H9 (cell line): ENCODE results near the gene KCND2. TPM values are rescaled to one million over a fixed set of nuclear protein-coding genes. Genes with fewer than 3 reads are reported as not detected.

ENCODE experiments used
- DNase-seq: peaks from one replicate; pipeline ENCODE4 v3.0.0-alpha.2; 2017
- H2AFZ ChIP-seq: one replicate; pipeline ENCODE4 v1.6.1; 2013; ENCODE audit warnings: mild to moderate bottlenecking, low read length, control low read depth, moderate library complexity
- H2AK5ac ChIP-seq: 2 replicates; pipeline ENCODE4 v1.6.1; 2013; ENCODE audit warnings: low read length, control low read depth, mixed read lengths; ENCODE audit not compliant: insufficient read length
- H2BK120ac ChIP-seq: one replicate; pipeline ENCODE4 v1.6.1; 2013; ENCODE audit warnings: low read depth, mild to moderate bottlenecking, low read length, control low read depth, inconsistent platforms; ENCODE audit not compliant: poor library complexity, severe bottlenecking
- H2BK12ac ChIP-seq: 2 replicates; pipeline ENCODE4 v1.6.1; 2013; ENCODE audit warnings: low read length, control low read depth, mixed read lengths, low read depth; ENCODE audit not compliant: insufficient read length
- H2BK15ac ChIP-seq: 2 replicates; pipeline ENCODE4 v1.6.1; 2013; ENCODE audit warnings: low read depth, low read length, control low read depth
- H2BK20ac ChIP-seq: one replicate; pipeline ENCODE4 v1.6.1; 2013; ENCODE audit warnings: low read depth, mild to moderate bottlenecking, low read length, control low read depth, inconsistent platforms; ENCODE audit not compliant: poor library complexity, severe bottlenecking
- H2BK5ac ChIP-seq: 2 replicates; pipeline ENCODE4 v1.6.1; 2013; ENCODE audit warnings: low read length, control low read depth, mixed read lengths; ENCODE audit not compliant: insufficient read length
- H3K14ac ChIP-seq: 2 replicates; pipeline ENCODE4 v1.6.1; 2013; ENCODE audit warnings: low read length, control low read depth; ENCODE audit not compliant: insufficient read depth
- H3K18ac ChIP-seq: 2 replicates; pipeline ENCODE4 v1.6.1; 2013; ENCODE audit warnings: low read depth, mild to moderate bottlenecking, mixed read lengths, low read length, control low read depth; ENCODE audit not compliant: insufficient read length
- H3K23ac ChIP-seq: 2 replicates; pipeline ENCODE4 v1.6.1; 2013; ENCODE audit warnings: low read length, control low read depth, mixed read lengths, low read depth; ENCODE audit not compliant: insufficient read length
- H3K23me2 ChIP-seq: 2 replicates; pipeline ENCODE4 v1.6.1; 2013; ENCODE audit warnings: low read depth, mild to moderate bottlenecking, mixed read lengths, low read length, control low read depth; ENCODE audit not compliant: insufficient read length, poor library complexity, severe bottlenecking
- H3K27ac ChIP-seq: 2 replicates; pipeline ENCODE4 v1.5.1; 2013; ENCODE audit warnings: low read length, control low read depth, mixed read lengths, low read depth; ENCODE audit not compliant: insufficient read length
- H3K27me3 ChIP-seq: 2 replicates; pipeline ENCODE4 v1.6.1; 2013; ENCODE audit warnings: low read length, control low read depth, inconsistent platforms; ENCODE audit not compliant: insufficient read depth
- H3K4ac ChIP-seq: 2 replicates; pipeline ENCODE4 v1.6.1; 2013; ENCODE audit warnings: low read depth, mild to moderate bottlenecking, control low read depth, inconsistent platforms, low read length, moderate library complexity
- H3K4me1 ChIP-seq: 2 replicates; pipeline ENCODE4 v1.6.1; 2013; ENCODE audit warnings: low read length, control low read depth, inconsistent platforms; ENCODE audit not compliant: insufficient read depth
- H3K4me2 ChIP-seq: 2 replicates; pipeline ENCODE4 v1.6.1; 2013; ENCODE audit warnings: low read length, control low read depth, mixed read lengths; ENCODE audit not compliant: insufficient read length, insufficient read depth
- H3K56ac ChIP-seq: 2 replicates; pipeline ENCODE4 v1.6.1; 2013; ENCODE audit warnings: low read depth, mild to moderate bottlenecking, mixed read lengths, low read length, control low read depth; ENCODE audit not compliant: insufficient read length
- H3K79me1 ChIP-seq: 2 replicates; pipeline ENCODE4 v1.6.1; 2013; ENCODE audit warnings: low read depth, mild to moderate bottlenecking, moderate library complexity, low read length, control low read depth, inconsistent platforms; ENCODE audit not compliant: insufficient read depth, poor library complexity, severe bottlenecking
- H3K79me2 ChIP-seq: 2 replicates; pipeline ENCODE4 v1.6.1; 2013; ENCODE audit warnings: low read length, control low read depth, inconsistent platforms; ENCODE audit not compliant: insufficient read depth
- H3K9ac ChIP-seq: 2 replicates; pipeline ENCODE4 v1.6.1; 2013; ENCODE audit warnings: low read length, control low read depth, mixed read lengths; ENCODE audit not compliant: insufficient read length; ENCODE audit errors: extremely low read depth
- H3K9me3 ChIP-seq: one replicate; pipeline ENCODE4 v1.6.1; 2013; ENCODE audit warnings: low read depth, low read length, inconsistent platforms; ENCODE audit not compliant: control insufficient read depth
- H3T11ph ChIP-seq: one replicate; pipeline ENCODE4 v1.6.1; 2013; ENCODE audit warnings: mild to moderate bottlenecking, low read length, control low read depth, inconsistent platforms
- H4K20me1 ChIP-seq: one replicate; pipeline ENCODE4 v1.6.1; 2013; ENCODE audit not compliant: control insufficient read depth, insufficient read length, insufficient read depth
- H4K5ac ChIP-seq: 2 replicates; pipeline ENCODE4 v1.6.1; 2013; ENCODE audit warnings: low read depth, mild to moderate bottlenecking, mixed read lengths, low read length, control low read depth; ENCODE audit not compliant: insufficient read length
- H4K8ac ChIP-seq: replicated peaks from 2 replicates; pipeline ENCODE4 v1.6.1; 2013; ENCODE audit warnings: low read length, control low read depth, mixed read lengths, low read depth; ENCODE audit not compliant: insufficient read length
- H4K91ac ChIP-seq: 2 replicates; pipeline ENCODE4 v1.6.1; 2013; ENCODE audit warnings: low read depth, mild to moderate bottlenecking, moderate library complexity, mixed read lengths, low read length, control low read depth; ENCODE audit not compliant: insufficient read length
- H3K27ac Mint-ChIP-seq, 3 experiments: 2 replicates in 2 of 3; 3 replicates in 1 of 3; pipeline ENCODE4 v1.8.0; 2020 to 2021; ENCODE audit warnings: mixed read lengths in 3 of 3, mild to moderate bottlenecking in 1 of 3, moderate library complexity in 1 of 3
- H3K27me3 Mint-ChIP-seq: 2 replicates; pipeline ENCODE4 v1.8.0; 2021; ENCODE audit warnings: low read depth, mild to moderate bottlenecking, moderate library complexity, mixed read lengths
- H3K36me3 Mint-ChIP-seq, 3 experiments: 2 replicates in 2 of 3; 3 replicates in 1 of 3; pipeline ENCODE4 v1.8.0; 2020 to 2021; ENCODE audit warnings: low read depth in 3 of 3, mixed read lengths in 3 of 3; ENCODE audit not compliant: insufficient read depth in 1 of 3
- H3K4me1 Mint-ChIP-seq, 2 experiments: 2 replicates each; pipeline ENCODE4 v1.8.0; 2020; ENCODE audit warnings: mixed read lengths in 2 of 2
- H3K4me3 Mint-ChIP-seq, 2 experiments: 2 replicates in 1 of 2; 3 replicates in 1 of 2; pipeline ENCODE4 v1.8.0; 2020 to 2021; ENCODE audit warnings: mild to moderate bottlenecking in 2 of 2, mixed read lengths in 2 of 2, moderate library complexity in 1 of 2
- H3K9me3 Mint-ChIP-seq, 2 experiments: 2 replicates in 1 of 2; 3 replicates in 1 of 2; pipeline ENCODE4 v1.8.0; 2020; ENCODE audit warnings: mild to moderate bottlenecking in 2 of 2, mixed read lengths in 2 of 2, moderate library complexity in 1 of 2
- WGBS: extraction: QIAGEN DNeasy Blood & Tissue Kit; methylation state at CpG from one replicate; pipeline ENCODE4 v1.1.7; 2013; ENCODE audit warnings: missing lambda C conversion rate, low lambda C conversion rate, mixed read lengths; ENCODE audit not compliant: insufficient read length; ENCODE audit errors: extremely low coverage; 5-methylcytosine and 5-hydroxymethylcytosine counted together
- total RNA-seq: library from RNA; stranded (reverse); gene quantifications from 2 replicates; pipeline ENCODE4 v1.2.1, GENCODE V29; 2021
- TF ChIP-seq, protein P1 (sequence below): fragments of 200-600 bp; sonication (generic); conservative IDR thresholded peaks from 3 replicates; pipeline ENCODE4 v1.8.0; 2021; ENCODE audit warnings: antibody characterized with exemption, mild to moderate bottlenecking

The KCND2 gene
- total RNA-seq, 1 experiment from 2014 or later = 6.4 TPM

DNA sequence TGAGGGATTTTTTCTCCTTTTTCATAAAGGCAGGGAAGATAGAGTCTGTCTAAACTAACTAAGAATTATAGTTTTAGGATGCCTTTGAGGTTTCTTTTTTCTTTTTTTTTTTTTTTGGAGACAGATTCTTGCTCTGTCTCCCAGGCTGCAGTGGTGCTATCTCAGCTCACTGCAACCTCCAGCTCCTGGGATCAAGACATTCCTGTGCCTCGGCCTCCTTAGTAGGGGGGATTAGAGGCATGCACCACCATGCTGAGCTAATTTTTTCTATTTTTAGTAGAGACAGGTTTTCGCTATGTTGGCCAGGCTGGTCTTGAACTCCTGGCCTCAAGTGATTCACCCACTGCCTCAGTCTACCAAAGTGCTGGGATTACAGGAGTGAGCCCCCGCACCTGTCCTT lies 239.7 kb downstream of the KCND2 start:
- Histone ChIP-seq H2BK120ac (no peak overlapping the region), H4K8ac (no peak overlapping the region), H3K56ac (no peak overlapping the region), H3K79me1 (no peaks in the 10 kb centered on the region), H3K9me3 (no peaks in the 10 kb centered on the region), H4K20me1 (no peaks in the 10 kb centered on the region), H3K18ac (no peak overlapping the region), H3K14ac (no peak overlapping the region), H3K4me1 (no peaks in the 10 kb centered on the region; the same call in 1 of the 2 replicates), H3K4me2 (no peak overlapping the region), H3K27ac (no peak overlapping the region), H4K5ac (no peak overlapping the region), H2AFZ (no peak overlapping the region), H3K9ac (no peak overlapping the region), H3K23ac (no peak overlapping the region), H2BK15ac (no peak overlapping the region), H2BK20ac (no peak overlapping the region), H3T11ph (no peak overlapping the region), H4K91ac (no peak overlapping the region), H3K79me2 (no peaks in the 10 kb centered on the region), H3K4ac (no peak overlapping the region), H3K23me2 (no peaks in the 10 kb centered on the region), H2AK5ac (no peak overlapping the region), H3K27me3 (no peaks in the 10 kb centered on the region), H2BK5ac (no peak overlapping the region), H2BK12ac (no peak overlapping the region)
- Mint-ChIP-seq H3K4me1 (peaks cover 12 to 15% of the 10 kb centered on the region in 2 experiments), H3K27ac (peak overlapping the region in 1 of 3 experiments; percentile 48; a peak in 1 of 7 replicates), H3K36me3 (peaks cover 0 to 5% (median 4%) of the 10 kb centered on the region in 3 experiments; a peak in 1 of 7 replicates), H3K9me3 (no peaks in the 10 kb centered on the region), H3K27me3 (no peaks in the 10 kb centered on the region), H3K4me3 (no peak overlapping the region)
- TF ChIP-seq, protein P1, sequence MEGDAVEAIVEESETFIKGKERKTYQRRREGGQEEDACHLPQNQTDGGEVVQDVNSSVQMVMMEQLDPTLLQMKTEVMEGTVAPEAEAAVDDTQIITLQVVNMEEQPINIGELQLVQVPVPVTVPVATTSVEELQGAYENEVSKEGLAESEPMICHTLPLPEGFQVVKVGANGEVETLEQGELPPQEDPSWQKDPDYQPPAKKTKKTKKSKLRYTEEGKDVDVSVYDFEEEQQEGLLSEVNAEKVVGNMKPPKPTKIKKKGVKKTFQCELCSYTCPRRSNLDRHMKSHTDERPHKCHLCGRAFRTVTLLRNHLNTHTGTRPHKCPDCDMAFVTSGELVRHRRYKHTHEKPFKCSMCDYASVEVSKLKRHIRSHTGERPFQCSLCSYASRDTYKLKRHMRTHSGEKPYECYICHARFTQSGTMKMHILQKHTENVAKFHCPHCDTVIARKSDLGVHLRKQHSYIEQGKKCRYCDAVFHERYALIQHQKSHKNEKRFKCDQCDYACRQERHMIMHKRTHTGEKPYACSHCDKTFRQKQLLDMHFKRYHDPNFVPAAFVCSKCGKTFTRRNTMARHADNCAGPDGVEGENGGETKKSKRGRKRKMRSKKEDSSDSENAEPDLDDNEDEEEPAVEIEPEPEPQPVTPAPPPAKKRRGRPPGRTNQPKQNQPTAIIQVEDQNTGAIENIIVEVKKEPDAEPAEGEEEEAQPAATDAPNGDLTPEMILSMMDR = no peak
- no peak for DNase-seq
- WGBS = no CpG with 5 or more reads among the region's 3 CpGs
